Neural cell (in vitro differentiated cells): ENCODE measurements around the gene RPL29.

ENCODE experiments used
- CTCF ChIP-seq: fragments of 450-650 bp; IDR thresholded peaks from 2 replicates; pipeline ENCODE4 v1.5.1; 2014; ENCODE audit warnings: antibody characterized with exemption, mild to moderate bottlenecking, moderate library complexity; ENCODE audit not compliant: poor library complexity, severe bottlenecking
- MXI1 ChIP-seq: fragments of 450-650 bp; conservative IDR thresholded peaks from 2 replicates; pipeline ENCODE4 v1.6.1; 2014; ENCODE audit warnings: antibody characterized with exemption, mild to moderate bottlenecking; ENCODE audit not compliant: poor library complexity, severe bottlenecking
- REST ChIP-seq: IDR thresholded peaks from 2 replicates; pipeline ENCODE4 v1.6.1; 2012; ENCODE audit warnings: borderline replicate concordance

- TF ChIP-seq MXI1 (no peak), CTCF (no peak), REST (no peak)
Measured at GRCh38 chr3:51988286-51989146, 7.2 kb downstream of the RPL29 start.
